NCI-H345 (cell line): ENCODE data around the gene RGN.
"Not testable (repeated sequence)": the region's sequence is repeated elsewhere in the genome, so short reads cannot be mapped to it uniquely, and the experiment has no call there.

Source experiments
- DNase-seq: peaks from one replicate; lab custom pipeline; 2025; lab: John Stamatoyannopoulos, UW

Gene RGN

GRCh38 chrX:47124466-47124865 lies 46.2 kb downstream of the RGN start:
- DNase-seq: not testable (repeated sequence)

GRCh38 chrX:47129157-47129898 lies 51.1 kb downstream of the RGN start:
- DNase-seq: peak; percentile 95

- no peak for DNase-seq
These were observed 51.7 kb downstream of the RGN start for GRCh38 chrX:47129899-47130358.

GRCh38 chrX:47133493-47133892 lies 55.2 kb downstream of the RGN start:
- no peak for DNase-seq

GRCh38 chrX:47135650-47136049 lies 57.4 kb downstream of the RGN start:
- DNase-seq: not testable (repeated sequence)

- DNase-seq: no peak
These were observed 59.9 kb downstream of the RGN start for GRCh38 chrX:47138171-47138570.
